Measurements from ENCODE around the gene GJB1.
"Not testable (repeated sequence)": the region's sequence is repeated elsewhere in the genome, so short reads cannot be mapped to it uniquely, and the experiment has no call there.

GJB1 gene

DNA sequence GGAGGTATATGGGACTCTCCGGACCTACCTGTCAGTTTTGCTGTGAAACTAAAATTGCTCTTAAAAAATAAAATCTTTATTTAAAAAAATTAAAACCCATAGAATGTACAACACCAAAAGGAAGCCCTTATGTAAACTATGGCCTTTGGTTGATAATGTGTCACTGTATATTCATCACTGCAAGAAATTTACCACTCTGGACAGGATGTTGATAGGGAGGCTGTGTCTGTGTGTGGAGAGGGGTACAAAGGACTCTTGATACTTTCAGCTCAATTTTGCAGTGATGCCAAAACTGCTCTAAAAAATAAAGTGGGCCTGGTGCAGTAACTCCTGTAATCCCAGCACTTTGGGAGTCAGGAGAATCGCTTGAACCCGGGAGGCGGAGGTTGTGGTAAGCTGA, 33.8 kb downstream of the GJB1 start:
- DNase-seq, result no peak

DNA sequence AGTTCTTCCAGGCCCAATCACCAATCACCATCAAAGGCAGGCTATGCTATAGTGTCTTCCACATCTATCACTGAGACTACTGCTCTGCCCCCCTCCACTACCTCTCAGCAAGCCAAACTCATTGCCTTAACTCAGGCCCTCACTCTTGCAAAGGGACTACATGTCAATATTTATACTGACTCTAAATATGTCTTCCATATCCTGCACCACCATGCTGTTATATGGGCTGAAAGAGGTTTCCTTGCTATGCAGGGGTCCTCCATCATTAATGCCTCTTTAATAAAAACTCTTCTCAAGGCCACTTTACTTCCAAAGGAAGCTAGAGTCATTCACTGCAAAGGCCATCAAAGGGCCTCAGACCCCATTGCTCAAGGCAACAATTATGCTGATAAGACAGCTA, 45.6 kb downstream of the GJB1 start:
- not testable (repeated sequence) for DNase-seq

DNA sequence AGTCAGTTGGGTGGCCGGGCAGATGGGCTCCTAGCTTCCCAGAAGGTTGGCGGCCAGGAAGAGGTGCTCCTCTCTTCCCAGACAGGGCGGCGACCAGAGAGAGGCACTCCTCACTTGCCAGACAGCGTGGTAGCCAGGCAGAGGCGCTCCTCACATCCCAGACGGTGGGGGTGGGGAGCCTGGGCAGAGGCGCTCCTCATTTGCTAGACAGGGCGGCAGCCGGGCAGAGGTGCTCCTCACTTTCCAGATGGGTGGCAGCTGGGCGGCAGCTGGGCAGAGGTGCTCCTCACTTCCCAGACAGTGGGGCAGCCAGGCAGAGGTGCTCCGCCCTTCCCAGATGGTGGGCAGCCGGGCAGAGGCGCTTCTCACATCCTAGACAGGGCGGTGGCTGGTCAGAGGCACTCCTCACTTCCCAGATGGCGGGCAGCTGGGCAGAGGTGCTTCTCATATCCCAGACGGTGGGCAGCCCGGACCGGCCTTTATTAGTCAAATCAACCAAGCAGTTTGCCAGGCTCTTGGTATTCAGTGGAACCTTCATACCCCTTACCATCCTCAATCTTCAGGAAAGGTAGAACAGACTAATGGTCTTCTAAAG, 46.9 kb downstream of the GJB1 start:
- no peak for DNase-seq

DNA sequence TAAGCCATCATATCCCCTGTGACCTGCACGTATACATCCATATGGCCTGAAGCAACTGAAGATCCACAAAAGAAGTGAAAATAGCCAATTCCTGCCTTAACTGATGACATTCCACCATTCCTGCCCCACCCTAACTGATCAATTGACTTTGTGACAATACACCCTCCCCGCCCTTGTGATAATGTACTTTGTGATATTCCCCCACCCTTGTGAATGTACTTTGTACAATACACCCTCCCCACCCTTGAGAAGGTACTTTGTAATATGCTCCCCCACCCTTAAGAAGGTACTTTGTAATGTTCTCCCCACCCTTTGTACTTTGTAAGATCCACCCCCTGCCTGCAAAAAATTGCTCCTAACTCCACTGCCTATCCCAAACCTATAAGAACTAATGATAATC, 49.3 kb downstream of the GJB1 start:
- DNase-seq, result not testable (repeated sequence)
